Endothelial cell of umbilical vein (primary cell): ENCODE data around the gene HEYL. TPM values are rescaled to one million over a fixed set of nuclear protein-coding genes. Genes with fewer than 3 reads are reported as not detected.

Experiments used
- BruUV-seq: library from RNA; stranded (reverse); fragments of 400-500 nt; replicated peaks from 2 replicates; lab custom pipeline; 2021; lab: Mats Ljungman, UMichigan
- CTCF ChIA-PET: fragments of 300-600, 350-600 bp; sonication (Branson Sonifier 250); formaldehyde crosslinking; loops from one replicate; lab custom pipeline; 2021; ENCODE audit warnings: antibody characterized with exemption, inconsistent platforms; lab: Charles Lee
- POLR2A ChIA-PET: fragments of 300-600, 350-600 bp; sonication (Branson Sonifier 250); formaldehyde crosslinking; loops from one replicate; lab custom pipeline; 2021; ENCODE audit warnings: antibody characterized with exemption, inconsistent platforms; lab: Charles Lee
- DNase-seq: peaks from one replicate; pipeline ENCODE4 v3.0.0-alpha.2; 2011; ENCODE audit warnings: low read depth, low spot score
- FAIRE-seq: peaks from 2 replicates; lab custom pipeline; 2011; peaks lifted over from hg19 to GRCh38; lab: Jason Lieb, UNC
- H2AFZ ChIP-seq: 2 replicates; pipeline ENCODE4 v1.6.0; 2012; ENCODE audit warnings: low read depth, low read length, control low read depth, inconsistent platforms
- H3K27ac ChIP-seq: 2 replicates; pipeline ENCODE4 v1.5.1; 2011; ENCODE audit warnings: low read depth, mild to moderate bottlenecking, control low read depth, low read length, moderate library complexity; ENCODE audit not compliant: insufficient read depth
- H3K27me3 ChIP-seq, 2 experiments: 2 replicates each; pipeline versions ENCODE4 v1.6.0 to v1.6.1; 2011; ENCODE audit warnings: low read length in 2 of 2, mixed read lengths in 1 of 2; ENCODE audit not compliant: control insufficient read depth in 2 of 2, insufficient read depth in 2 of 2
- H3K36me3 ChIP-seq, 2 experiments: 2 replicates in 1 of 2; 3 replicates in 1 of 2; pipeline ENCODE4 v1.5.1; 2011; ENCODE audit warnings: low read length in 2 of 2, mild to moderate bottlenecking in 1 of 2, moderate library complexity in 1 of 2; ENCODE audit not compliant: control insufficient read depth in 2 of 2, insufficient read depth in 2 of 2; ENCODE audit errors: extremely low read depth in 1 of 2
- H3K4me1 ChIP-seq: 3 replicates; pipeline ENCODE4 v1.5.1; 2011; ENCODE audit warnings: mild to moderate bottlenecking, low read length; ENCODE audit not compliant: control insufficient read depth, insufficient read depth; ENCODE audit errors: extremely low read depth
- H3K4me2 ChIP-seq: 2 replicates; pipeline ENCODE4 v1.6.1; 2011; ENCODE audit warnings: low read length, control low read depth, mixed read lengths; ENCODE audit not compliant: insufficient read depth
- H3K4me3 ChIP-seq, 3 experiments: fragments of 200-600 bp in 1 of 3; sonication (generic), shearing (Covaris generic) in 1 of 3; replicated peaks in 1 of 3; 2 replicates each; pipeline ENCODE4 v1.5.1; 2011 to 2016; ENCODE audit warnings: control low read depth in 3 of 3, low read length in 3 of 3, mild to moderate bottlenecking in 2 of 3, inconsistent platforms in 1 of 3, low read depth in 1 of 3, moderate library complexity in 1 of 3; ENCODE audit not compliant: insufficient read depth in 1 of 3
- H3K79me2 ChIP-seq: 2 replicates; pipeline ENCODE4 v1.6.0; 2012; ENCODE audit warnings: low read length, inconsistent platforms; ENCODE audit not compliant: control insufficient read depth, insufficient read depth
- H3K9ac ChIP-seq: replicated peaks from 2 replicates; pipeline ENCODE3; 2011; ENCODE audit warnings: low read length, control low read depth; ENCODE audit not compliant: insufficient read depth; ENCODE audit errors: extremely low read depth
- H3K9me1 ChIP-seq: replicated peaks from 3 replicates; pipeline ENCODE4 v1.6.0; 2011; ENCODE audit warnings: mild to moderate bottlenecking, low read length; ENCODE audit not compliant: control insufficient read depth, insufficient read depth; ENCODE audit errors: extremely low read depth
- H3K9me3 ChIP-seq: replicated peaks from 2 replicates; pipeline ENCODE4 v1.5.1; 2012; ENCODE audit warnings: low read length, inconsistent platforms; ENCODE audit not compliant: control insufficient read depth, insufficient read depth
- H4K20me1 ChIP-seq: replicated peaks from 2 replicates; pipeline ENCODE3; 2011; ENCODE audit warnings: mild to moderate bottlenecking, low read length; ENCODE audit not compliant: control insufficient read depth, insufficient read depth; ENCODE audit errors: extremely low read depth
- EZH2 ChIP-seq: IDR thresholded peaks from 2 replicates; pipeline ENCODE4 v1.6.1; 2012; ENCODE audit warnings: borderline replicate concordance, low read depth, mild to moderate bottlenecking, moderate library complexity, low read length, inconsistent platforms; ENCODE audit not compliant: severe bottlenecking
- FOS ChIP-seq: IDR thresholded peaks from 2 replicates; pipeline ENCODE4 v1.6.1; 2011; ENCODE audit warnings: mild to moderate bottlenecking, low read length, moderate library complexity, borderline replicate concordance; ENCODE audit not compliant: insufficient read depth
- GATA2 ChIP-seq: IDR thresholded peaks from 2 replicates; pipeline ENCODE4 v1.7.0; 2011; ENCODE audit warnings: low read depth, mild to moderate bottlenecking, moderate library complexity, mixed read lengths, low read length; ENCODE audit not compliant: insufficient read length, insufficient read depth
- JUN ChIP-seq: IDR thresholded peaks from 2 replicates; pipeline ENCODE4 v1.6.1; 2011; ENCODE audit warnings: borderline replicate concordance, low read depth; ENCODE audit not compliant: insufficient read length, insufficient read depth
- MAX ChIP-seq: IDR thresholded peaks from 2 replicates; pipeline ENCODE4 v1.6.1; 2011; ENCODE audit not compliant: insufficient read depth, insufficient read length
- MYC ChIP-seq: IDR thresholded peaks from one replicate; pipeline ENCODE4 v1.6.1; 2011; ENCODE audit warnings: mild to moderate bottlenecking, low read depth, low read length
- POLR2A ChIP-seq: IDR thresholded peaks from 2 replicates; pipeline ENCODE4 v1.6.1; 2012; ENCODE audit warnings: low read depth, mild to moderate bottlenecking, control low read depth, low read length
- POLR2AphosphoS5 ChIP-seq: IDR thresholded peaks from 2 replicates; pipeline ENCODE4 v1.6.1; 2012; ENCODE audit warnings: low read depth, mild to moderate bottlenecking, control low read depth, low read length, moderate library complexity; ENCODE audit not compliant: insufficient read depth
- dilution Hi-C: fragments of 300-500 bp; cut with MboI; formaldehyde crosslinking; loops from one replicate; pipeline ENCODE4 v1.15.0; 2019; ENCODE audit warnings: low sequenced_read_pairs; ENCODE audit not compliant: extremely low pct_ligation_motif_present
- intact Hi-C: fragments of 100-400 bp; cut with micrococcal nuclease; formaldehyde crosslinking; loops from one replicate; pipeline ENCODE4 v1.10.0; 2022
- polyA plus RNA-seq, 4 experiments: library from polyadenylated mRNA; depleted of rRNA in 3 of 4; stranded (reverse) in 3 of 4; unstranded in 1 of 4; fragments of >200 nt; gene quantifications; 2 replicates each; pipeline versions ENCODE4 v1.2.1 to v1.2.3, GENCODE V29; 2011 to 2012; ENCODE audit warnings: missing spikeins in 1 of 4
- total RNA-seq: library from RNA; stranded (reverse); gene quantifications from 2 replicates; pipeline ENCODE4 v1.2.3, GENCODE V29; 2021
- TF ChIP-seq, protein P1 (sequence below), 2 donors: IDR thresholded peaks; 1 replicate in 1 of 2; 2 replicates in 1 of 2; pipeline ENCODE4 v1.5.1; 2011; ENCODE audit warnings: low read length in 2 of 2, mild to moderate bottlenecking in 2 of 2, moderate library complexity in 2 of 2, control low read depth in 1 of 2, inconsistent platforms in 1 of 2, low read depth in 1 of 2; ENCODE audit not compliant: insufficient read depth in 1 of 2; ENCODE audit errors: extremely low read depth in 1 of 2

The HEYL gene
- total and polyA plus RNA-seq, 2 donors (not counting 3 experiments of a cell fraction or from before 2014, with no cell fraction given): not detected

GRCh38 chr1:39654291-39654690, 14.8 kb upstream of the HEYL start:
- H3K4me1 ChIP-seq: no peaks in the 10 kb centered on the region

More at GRCh38 chr1:39654291-39654690, 14.8 kb upstream of the HEYL start:
- Histone ChIP-seq H3K27ac (no peak overlapping the region), H3K27me3 (peaks cover 9 to 10% of the 10 kb centered on the region in 2 experiments), H2AFZ (no peak overlapping the region), H3K79me2 (no peaks in the 10 kb centered on the region), H3K9me3 (no peaks in the 10 kb centered on the region), H3K36me3 (no peaks in the 10 kb centered on the region), H3K4me3 (no peak overlapping the region), H3K9me1 (no peaks in the 10 kb centered on the region), H4K20me1 (no peaks in the 10 kb centered on the region), H3K9ac (no peak overlapping the region), H3K4me2 (no peak overlapping the region)
- ChIA-PET CTCF (interaction anchor here (1.0 to 9.7 kb wide), 11 partner anchors 11 to 556 kb away, joined by 3 to 440 read pairs (median 9); partner anchors contain the start of gene NT5C1A), POLR2A (no interaction called here)
- no peak for FAIRE-seq
- dilution Hi-C loops: no loop called here
- intact Hi-C loops: loop anchor here (5.0 kb wide), 1 partner anchor 68 kb away; no protein-coding TSS in a partner anchor
- TF ChIP-seq, protein P1, sequence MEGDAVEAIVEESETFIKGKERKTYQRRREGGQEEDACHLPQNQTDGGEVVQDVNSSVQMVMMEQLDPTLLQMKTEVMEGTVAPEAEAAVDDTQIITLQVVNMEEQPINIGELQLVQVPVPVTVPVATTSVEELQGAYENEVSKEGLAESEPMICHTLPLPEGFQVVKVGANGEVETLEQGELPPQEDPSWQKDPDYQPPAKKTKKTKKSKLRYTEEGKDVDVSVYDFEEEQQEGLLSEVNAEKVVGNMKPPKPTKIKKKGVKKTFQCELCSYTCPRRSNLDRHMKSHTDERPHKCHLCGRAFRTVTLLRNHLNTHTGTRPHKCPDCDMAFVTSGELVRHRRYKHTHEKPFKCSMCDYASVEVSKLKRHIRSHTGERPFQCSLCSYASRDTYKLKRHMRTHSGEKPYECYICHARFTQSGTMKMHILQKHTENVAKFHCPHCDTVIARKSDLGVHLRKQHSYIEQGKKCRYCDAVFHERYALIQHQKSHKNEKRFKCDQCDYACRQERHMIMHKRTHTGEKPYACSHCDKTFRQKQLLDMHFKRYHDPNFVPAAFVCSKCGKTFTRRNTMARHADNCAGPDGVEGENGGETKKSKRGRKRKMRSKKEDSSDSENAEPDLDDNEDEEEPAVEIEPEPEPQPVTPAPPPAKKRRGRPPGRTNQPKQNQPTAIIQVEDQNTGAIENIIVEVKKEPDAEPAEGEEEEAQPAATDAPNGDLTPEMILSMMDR (IDR thresholded peaks at IDR 0.05; ENCODE audit: extremely low read depth in 1 of 2, insufficient read depth in 1 of 2, low read depth in 1 of 2, low read length in 2 of 2): no peak
- TF ChIP-seq FOS (no peak), JUN (no peak), POLR2A (no peak), EZH2 (no peak), MAX (no peak), POLR2AphosphoS5 (no peak), MYC (no peak), GATA2 (no peak)
- BruUV-seq: no TSS peak
- DNase-seq: no peak
